OCI-LY7 (cell line): ENCODE measurements around the gene AQP12A.

ENCODE experiments used
- CTCF ChIP-seq: fragments of 200-600 bp; sonication (generic); conservative IDR thresholded peaks from 2 replicates; pipeline ENCODE4 v1.5.1; 2014; ENCODE audit warnings: mild to moderate bottlenecking, antibody characterized with exemption, low read length, moderate library complexity, mixed read lengths
- EZH2phosphoT487 ChIP-seq: fragments of 200-600 bp; sonication (generic); IDR thresholded peaks from 2 replicates; pipeline ENCODE4 v1.6.1; 2018; ENCODE audit warnings: low read depth, borderline replicate concordance, mild to moderate bottlenecking, mixed run types, antibody characterized with exemption, low read length, moderate library complexity, mixed read lengths

DNA sequence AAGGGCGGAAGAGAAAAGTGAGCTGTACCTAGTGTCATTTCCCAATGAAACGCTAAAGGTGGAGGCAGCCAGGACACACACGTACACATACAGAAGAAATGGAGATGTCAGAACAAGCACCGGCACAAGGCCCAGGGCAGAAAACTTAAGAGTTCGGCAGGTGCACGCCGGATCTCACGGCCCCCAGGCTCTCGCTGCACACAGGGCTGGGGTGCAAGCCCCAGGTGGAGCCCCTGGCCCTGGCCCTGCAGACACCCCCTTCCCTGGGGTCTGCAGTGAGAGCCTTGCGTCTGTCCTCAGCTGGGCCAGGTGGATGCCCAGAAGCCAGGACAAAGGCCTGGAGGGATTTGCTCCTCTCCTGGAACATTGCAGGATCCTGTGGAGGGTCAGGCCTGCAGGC, 36.7 kb downstream of the AQP12A start:
- no peak for TF ChIP-seq CTCF
- no peak for TF ChIP-seq EZH2phosphoT487
